ENCODE results near the gene HK3. TPM values are rescaled to one million over a fixed set of nuclear protein-coding genes. Genes with fewer than 3 reads are reported as not detected.

HK3 gene
- total RNA-seq, 1 experiment from 2014 or later: 1.5 TPM

GRCh38 chr5:176863041-176863764 lies 35.9 kb downstream of the HK3 start:
- Mint-ChIP-seq H3K9me3 (ENCODE audit: low read depth, unreplicated experiment) (no peaks in the 10 kb centered on the region), H3K36me3 (ENCODE audit: insufficient read depth, unreplicated experiment) (no peaks in the 10 kb centered on the region), H3K4me3 (ENCODE audit: low read depth, unreplicated experiment) (no peak overlapping the region), H3K4me1 (ENCODE audit: low read depth, unreplicated experiment) (no peaks in the 10 kb centered on the region), H3K27ac (ENCODE audit: unreplicated experiment) (no peak overlapping the region), H3K27me3 (ENCODE audit: unreplicated experiment) (peaks cover 8% of the 10 kb centered on the region)
- CTCF ChIA-PET: no interaction called here
- BruUV-seq (replicated peaks): no TSS peak
- TF ChIP-seq CTCF (IDR thresholded peaks at IDR 0.05; ENCODE audit: unreplicated experiment): no peak
- no peak for DNase-seq
- intact Hi-C loops (cut with micrococcal nuclease; ENCODE audit: unreplicated experiment): no loop called here

GRCh38 chr5:176862330-176862995 lies 36.7 kb downstream of the HK3 start:
- BruUV-seq (replicated peaks): no TSS peak
- intact Hi-C loops (cut with micrococcal nuclease; ENCODE audit: unreplicated experiment): no loop called here
- H3K4me3 Mint-ChIP-seq (ENCODE audit: low read depth, unreplicated experiment): no peak overlapping the region

GRCh38 chr5:176861276-176861675 lies 37.9 kb downstream of the HK3 start:
- Mint-ChIP-seq H3K9me3 (ENCODE audit: low read depth, unreplicated experiment) (no peaks in the 10 kb centered on the region), H3K27ac (ENCODE audit: unreplicated experiment) (no peak overlapping the region), H3K36me3 (ENCODE audit: insufficient read depth, unreplicated experiment) (no peaks in the 10 kb centered on the region), H3K4me1 (ENCODE audit: low read depth, unreplicated experiment) (no peaks in the 10 kb centered on the region), H3K4me3 (ENCODE audit: low read depth, unreplicated experiment) (no peak overlapping the region), H3K27me3 (ENCODE audit: unreplicated experiment) (peaks cover 17% of the 10 kb centered on the region)
- intact Hi-C loops (cut with micrococcal nuclease; ENCODE audit: unreplicated experiment): no loop called here
- no peak for TF ChIP-seq CTCF (IDR thresholded peaks at IDR 0.05; ENCODE audit: unreplicated experiment)
- CTCF ChIA-PET: no interaction called here
- DNase-seq: no peak
- no TSS peak for BruUV-seq (replicated peaks)

More at GRCh38 chr5:176862330-176862995, 36.7 kb downstream of the HK3 start:
- CTCF ChIA-PET: no interaction called here
- Mint-ChIP-seq H3K27me3 (ENCODE audit: unreplicated experiment) (peaks cover 16% of the 10 kb centered on the region), H3K9me3 (ENCODE audit: low read depth, unreplicated experiment) (no peaks in the 10 kb centered on the region), H3K36me3 (ENCODE audit: insufficient read depth, unreplicated experiment) (no peaks in the 10 kb centered on the region), H3K27ac (ENCODE audit: unreplicated experiment) (no peak overlapping the region), H3K4me1 (ENCODE audit: low read depth, unreplicated experiment) (no peaks in the 10 kb centered on the region)
- DNase-seq: no peak
- TF ChIP-seq CTCF (IDR thresholded peaks at IDR 0.05; ENCODE audit: unreplicated experiment): no peak

- Mint-ChIP-seq H3K4me3 (ENCODE audit: low read depth, unreplicated experiment) (no peak overlapping the region), H3K36me3 (ENCODE audit: insufficient read depth, unreplicated experiment) (no peaks in the 10 kb centered on the region), H3K27ac (ENCODE audit: unreplicated experiment) (no peak overlapping the region), H3K27me3 (ENCODE audit: unreplicated experiment) (peaks cover 17% of the 10 kb centered on the region), H3K4me1 (ENCODE audit: low read depth, unreplicated experiment) (no peaks in the 10 kb centered on the region), H3K9me3 (ENCODE audit: low read depth, unreplicated experiment) (no peaks in the 10 kb centered on the region)
- no peak for TF ChIP-seq CTCF (IDR thresholded peaks at IDR 0.05; ENCODE audit: unreplicated experiment)
- no TSS peak for BruUV-seq (replicated peaks)
- DNase-seq: no peak
- CTCF ChIA-PET: no interaction called here
- intact Hi-C loops (cut with micrococcal nuclease; ENCODE audit: unreplicated experiment): no loop called here
Observed at GRCh38 chr5:176860381-176860780, 38.8 kb downstream of the HK3 start.

Data from Calu3 (cell line).